Lung (tissue), 12 donors: ENCODE measurements around the gene CDC42EP1. TPM values are rescaled to one million over a fixed set of nuclear protein-coding genes. Genes with fewer than 3 reads are reported as not detected.

ENCODE experiments used
- ATAC-seq: fragments of 200-7000 bp; cut with Tn5 transposase; one replicate; pipeline ENCODE4 v1.9.1; 2020; ENCODE audit warnings: moderate number of reproducible peaks; ENCODE audit not compliant: insufficient read depth, low FRiP score
- DNase-seq, 3 donors: peaks; one replicate each; pipeline ENCODE4 v3.0.0-alpha.2; 2013 to 2017
- H3K27ac ChIP-seq, 2 donors: one replicate each; pipeline ENCODE4 v1.5.1; 2013; ENCODE audit warnings: mild to moderate bottlenecking in 2 of 2, moderate library complexity in 2 of 2, control low read depth in 1 of 2, inconsistent platforms in 1 of 2, low read depth in 1 of 2, low read length in 1 of 2
- H3K27me3 ChIP-seq, 3 donors: one replicate each; pipeline ENCODE4 v1.5.1; 2013; ENCODE audit warnings: low read length in 2 of 3; ENCODE audit not compliant: control insufficient read depth in 3 of 3, insufficient read depth in 3 of 3
- H3K36me3 ChIP-seq, 4 donors: one replicate each; pipeline ENCODE4 v1.5.1; 2013; ENCODE audit warnings: low read length in 4 of 4, mild to moderate bottlenecking in 1 of 4, moderate library complexity in 1 of 4; ENCODE audit not compliant: control insufficient read depth in 4 of 4, insufficient read depth in 4 of 4
- H3K4me1 ChIP-seq, 5 donors: one replicate each; pipeline ENCODE4 v1.5.1; 2013; ENCODE audit warnings: low read length in 5 of 5, mild to moderate bottlenecking in 2 of 5, moderate library complexity in 1 of 5; ENCODE audit not compliant: control insufficient read depth in 5 of 5, insufficient read depth in 5 of 5
- H3K4me3 ChIP-seq: one replicate; pipeline ENCODE4 v1.5.1; 2013; ENCODE audit warnings: mild to moderate bottlenecking, control low read depth, moderate library complexity
- H3K9ac ChIP-seq, 2 donors: one replicate each; pipeline ENCODE4 v1.5.1; 2013; ENCODE audit warnings: low read length in 2 of 2, control low read depth in 1 of 2; ENCODE audit not compliant: insufficient read depth in 1 of 2
- H3K9me3 ChIP-seq, 4 donors: one replicate each; pipeline ENCODE4 v1.5.1; 2013; ENCODE audit warnings: low read length in 3 of 4, mild to moderate bottlenecking in 1 of 4, moderate library complexity in 1 of 4; ENCODE audit not compliant: control insufficient read depth in 4 of 4, insufficient read depth in 3 of 4
- CTCF ChIP-seq: IDR thresholded peaks from 2 replicates; pipeline ENCODE4 v1.5.1; 2012; ENCODE audit warnings: mild to moderate bottlenecking; ENCODE audit errors: control extremely low read depth, extremely low read depth
- WGBS, 2 donors: extraction: QIAGEN DNeasy Blood & Tissue Kit; methylation state at CpG; one replicate each; pipeline ENCODE4 v1.1.7; 2013; 5-methylcytosine and 5-hydroxymethylcytosine counted together
- polyA plus RNA-seq, 2 donors: library from polyadenylated mRNA; stranded (reverse); fragments of 200-250 nt; gene quantifications; one replicate each; pipeline ENCODE4 v1.2.1, GENCODE V29; 2013
- total RNA-seq, 2 donors: library from RNA; depleted of rRNA in 1 of 2; stranded (reverse); fragments of >200 nt in 1 of 2; gene quantifications; one replicate each; pipeline ENCODE4 v1.2.1, GENCODE V29; 2014 to 2021
- donor health status: control.
- donor health status: control.
- donor health status: Bipolar disorder and iron deficiency.
- donor health status: healthy.
- donor health status: DM: yes; HTN: yes; CAD: no.

CDC42EP1 gene
- total and polyA plus RNA-seq, 4 donors, result 23.9 to 77.0 (median 51.9) TPM

DNA sequence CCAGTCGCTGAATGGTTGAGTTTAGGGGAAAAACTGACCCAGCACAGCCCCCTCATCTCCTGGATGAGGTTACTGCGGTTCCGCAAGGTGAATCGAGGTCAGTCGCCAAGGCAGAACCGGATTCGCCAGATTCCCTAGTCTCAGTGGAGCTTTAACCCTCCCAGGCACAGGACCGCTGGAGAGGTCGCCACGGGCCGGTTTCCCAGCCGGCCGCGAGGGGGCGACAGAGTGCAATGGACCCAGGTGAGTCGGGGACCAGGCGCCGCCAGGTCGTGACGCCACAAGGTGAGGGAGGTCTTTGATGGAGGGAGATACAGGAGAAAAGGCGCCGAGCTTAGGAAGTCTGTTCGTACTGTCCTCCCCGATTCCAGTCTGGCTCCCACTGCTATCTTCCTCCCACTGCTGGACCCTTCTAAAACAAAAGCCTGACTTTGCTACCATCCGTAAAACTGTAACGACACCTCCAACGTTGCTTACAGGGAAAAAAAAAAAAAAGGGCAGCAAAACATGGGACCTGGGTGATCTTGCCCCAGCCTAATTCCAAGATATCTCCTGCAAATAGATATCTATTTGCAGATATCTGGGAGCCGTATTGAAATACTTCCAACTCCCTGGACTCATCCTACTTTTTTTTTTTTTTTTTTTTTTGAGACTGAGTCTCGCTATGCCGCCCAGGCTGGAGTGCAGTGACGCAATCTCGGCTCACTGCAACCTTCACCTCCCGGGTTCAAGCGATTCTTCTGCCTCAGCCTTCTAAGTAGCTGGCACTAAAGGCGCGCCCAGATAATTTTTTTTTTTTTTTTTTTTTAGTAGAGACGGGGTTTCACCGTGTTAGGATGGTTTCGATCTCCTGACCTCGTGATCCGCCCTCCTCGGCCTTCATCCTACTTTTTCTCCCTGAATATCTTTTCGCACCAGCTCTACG, 47.0 kb downstream of the CDC42EP1 start:
- Histone ChIP-seq H3K36me3 (no peaks in the 10 kb centered on the region), H3K9me3 (no peaks in the 10 kb centered on the region), H3K27ac (peak overlapping the region in 1 of 2 donors; percentile 64), H3K9ac (peak overlapping the region in 1 of 2 donors; percentile 42), H3K4me1 (peaks cover 4 to 29% (median 11%) of the 10 kb centered on the region in 5 donors), H3K4me3 (no peak overlapping the region), H3K27me3 (no peaks in the 10 kb centered on the region)
- TF ChIP-seq CTCF, result peak; percentile 93
- ATAC-seq (peak; percentile 25), DNase-seq (peak; percentile 84 to 90 (median 87))
- 3 to 4% methylated on average over 44 of the region's 44 CpGs for WGBS, 2 donors

- Histone ChIP-seq H3K36me3 (no peaks in the 10 kb centered on the region), H3K4me1 (peaks cover 4 to 29% (median 11%) of the 10 kb centered on the region in 5 donors), H3K27ac (peak overlapping the region; percentile 95), H3K27me3 (no peaks in the 10 kb centered on the region), H3K4me3 (peak overlapping the region; percentile 89), H3K9me3 (no peaks in the 10 kb centered on the region), H3K9ac (peak overlapping the region; percentile 80 to 98)
- WGBS, 2 donors, result 2 to 4% methylated on average over 17 of the region's 17 CpGs
- TF ChIP-seq CTCF, result no peak
- DNase-seq (peak in 1 of 3 donors; percentile 28), ATAC-seq (no peak)
Measured at GRCh38 chr22:37607935-37608476, 47.7 kb downstream of the CDC42EP1 start.

DNA sequence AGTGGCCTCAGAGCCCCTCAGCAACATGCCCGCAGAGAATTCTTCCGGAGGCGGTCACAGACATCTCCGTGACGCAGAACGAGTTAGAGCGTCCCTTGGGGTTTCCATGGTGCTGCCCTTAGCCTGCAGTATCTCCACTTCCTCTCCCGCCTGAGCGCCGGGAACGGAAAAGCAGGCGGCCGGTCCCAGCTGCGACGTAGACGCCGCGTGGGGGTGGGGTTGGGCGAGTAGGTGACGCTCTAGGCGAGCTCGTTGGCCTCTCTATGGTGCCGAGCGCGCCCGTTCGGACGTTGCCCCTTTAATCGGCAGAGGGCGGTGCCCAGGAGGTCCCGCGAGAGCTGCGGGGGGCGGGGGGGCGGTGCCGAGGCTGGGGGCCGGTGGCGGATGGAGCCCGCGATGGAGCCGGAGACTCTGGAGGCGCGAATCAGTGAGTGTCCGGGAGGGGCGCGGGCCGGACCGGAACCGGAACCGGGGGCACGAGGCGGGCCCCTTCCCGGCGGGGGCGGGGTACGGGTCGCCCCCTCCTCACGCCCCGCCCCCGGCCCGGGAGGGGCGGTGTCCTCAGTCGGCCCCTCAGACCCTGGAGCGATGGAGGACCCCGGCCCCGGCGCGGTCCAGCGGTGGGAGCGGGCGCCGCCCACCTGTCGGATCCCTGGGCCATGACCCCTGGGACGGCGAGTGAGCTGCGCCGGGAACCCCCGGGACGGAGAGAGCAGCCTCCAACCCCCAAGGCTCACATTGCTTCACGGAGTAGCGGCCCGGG, 48.4 kb downstream of the CDC42EP1 start, which contains the start of gene GGA1:
TSS of gene GGA1 (plus strand) at position 358 of the 763 bp plus-strand sequence. CDS start at position 385, 27 bp downstream.
- peak; percentile 86 for ATAC-seq

More for the DNA sequence above, 48.4 kb downstream of the CDC42EP1 start, which contains the start of gene GGA1:
- Histone ChIP-seq H3K27me3 (no peaks in the 10 kb centered on the region), H3K9ac (peak within 1 kb of the TSS; percentile 80 to 98), H3K4me3 (peak within 1 kb of the TSS; percentile 89), H3K36me3 (no peaks in the 10 kb centered on the region), H3K9me3 (no peaks in the 10 kb centered on the region), H3K4me1 (peaks cover 4 to 35% (median 11%) of the 10 kb centered on the region in 5 donors), H3K27ac (peak within 1 kb of the TSS; percentile 95)
- peak; percentile 97 to 99 (median 98) for DNase-seq
- WGBS, 2 donors, result 0 to 1% methylated on average over 66 to 82 of the region's 82 CpGs
- TF ChIP-seq CTCF, result no peak
